Thyroid gland (tissue), 4 donors: ENCODE results near the gene AGMO. TPM values are rescaled to one million over a fixed set of nuclear protein-coding genes. Genes with fewer than 3 reads are reported as not detected.

ENCODE experiments used
- DNase-seq, 2 donors: peaks; one replicate each; pipeline ENCODE4 v3.0.0-alpha.2; 2019
- H3K27ac ChIP-seq, 3 donors: fragments of 200-600 bp; sonication (generic); 1 replicate in 2 of 3; 2 replicates in 1 of 3; pipeline ENCODE4 v1.5.1; 2016 to 2019; ENCODE audit warnings: mild to moderate bottlenecking in 1 of 3, moderate library complexity in 1 of 3
- H3K27me3 ChIP-seq: fragments of 200-600 bp; sonication (generic); one replicate; pipeline ENCODE4 v1.5.1; 2019
- H3K36me3 ChIP-seq, 2 donors: fragments of 200-600 bp; sonication (generic); one replicate each; pipeline ENCODE4 v1.5.1; 2016 to 2019
- H3K4me1 ChIP-seq, 2 donors: fragments of 200-600 bp; sonication (generic); one replicate each; pipeline ENCODE4 v1.5.1; 2017 to 2019
- H3K4me3 ChIP-seq, 3 donors: fragments of 200-600 bp; sonication (generic); replicated peaks in 1 of 3; 1 replicate in 2 of 3; 2 replicates in 1 of 3; pipeline ENCODE4 v1.5.1; 2016; ENCODE audit warnings: mild to moderate bottlenecking in 1 of 3
- H3K9me3 ChIP-seq: fragments of 200-600 bp; sonication (generic); one replicate; pipeline ENCODE4 v1.5.1; 2017
- POLR2A ChIP-seq, 2 donors: fragments of 450-650 bp; IDR thresholded peaks; one replicate each; pipeline ENCODE4 v1.6.1; 2017; ENCODE audit warnings: antibody characterized with exemption in 2 of 2, mild to moderate bottlenecking in 2 of 2, moderate library complexity in 1 of 2
- WGBS, 2 donors: methylation state at CpG; one replicate each; pipeline ENCODE4 v1.1.5; 2017; 5-methylcytosine and 5-hydroxymethylcytosine counted together
- intact Hi-C: fragments of 100-400 bp; cut with DNase I; formaldehyde crosslinking; loops from one replicate; pipeline ENCODE4 v1.15.1; 2023
- total RNA-seq, 4 donors: library from RNA; depleted of rRNA; stranded (reverse); fragments of >200 nt; gene quantifications; one replicate each; pipeline ENCODE4 v1.2.3, GENCODE V29; 2016
- TF ChIP-seq, protein P1 (sequence below), 6 experiments: fragments of 200-600 bp in 3 of 6; fragments of 450-650 bp in 3 of 6; sonication (generic) in 3 of 6; IDR thresholded peaks; one replicate each; pipeline ENCODE4 v1.5.1; 2016 to 2019; ENCODE audit warnings: antibody characterized with exemption in 6 of 6, mild to moderate bottlenecking in 2 of 6, inconsistent platforms in 1 of 6, moderate library complexity in 1 of 6

Gene AGMO
- total RNA-seq, 4 donors from 2014 or later, result 0.83 to 2.0 (median 1.8) TPM

DNA sequence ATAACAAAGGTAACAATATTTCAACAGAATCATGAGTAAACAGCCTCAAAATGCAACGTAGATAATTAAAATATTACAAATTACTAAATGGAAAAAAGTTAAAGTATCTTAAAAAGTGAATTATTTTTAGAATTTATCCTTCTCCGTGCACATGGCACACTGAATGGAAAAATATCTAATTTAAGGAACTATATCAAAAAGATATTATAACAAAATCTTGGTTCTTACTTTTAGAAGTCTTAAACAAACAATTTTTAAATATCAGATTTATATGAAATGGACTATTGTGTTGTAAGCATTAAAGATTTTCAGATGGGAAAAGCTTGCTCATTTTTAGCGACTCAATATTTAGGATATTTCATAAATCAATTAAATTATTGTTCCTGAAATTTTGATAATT, 72.0 kb downstream of the AGMO start:
- Histone ChIP-seq H3K4me1 (no peaks in the 10 kb centered on the region), H3K27ac (no peak overlapping the region), H3K4me3 (no peak overlapping the region), H3K9me3 (no peaks in the 10 kb centered on the region), H3K36me3 (no peaks in the 10 kb centered on the region), H3K27me3 (no peaks in the 10 kb centered on the region)
- intact Hi-C loops, result no loop called here
- DNase-seq, result no peak
- TF ChIP-seq, protein P1, sequence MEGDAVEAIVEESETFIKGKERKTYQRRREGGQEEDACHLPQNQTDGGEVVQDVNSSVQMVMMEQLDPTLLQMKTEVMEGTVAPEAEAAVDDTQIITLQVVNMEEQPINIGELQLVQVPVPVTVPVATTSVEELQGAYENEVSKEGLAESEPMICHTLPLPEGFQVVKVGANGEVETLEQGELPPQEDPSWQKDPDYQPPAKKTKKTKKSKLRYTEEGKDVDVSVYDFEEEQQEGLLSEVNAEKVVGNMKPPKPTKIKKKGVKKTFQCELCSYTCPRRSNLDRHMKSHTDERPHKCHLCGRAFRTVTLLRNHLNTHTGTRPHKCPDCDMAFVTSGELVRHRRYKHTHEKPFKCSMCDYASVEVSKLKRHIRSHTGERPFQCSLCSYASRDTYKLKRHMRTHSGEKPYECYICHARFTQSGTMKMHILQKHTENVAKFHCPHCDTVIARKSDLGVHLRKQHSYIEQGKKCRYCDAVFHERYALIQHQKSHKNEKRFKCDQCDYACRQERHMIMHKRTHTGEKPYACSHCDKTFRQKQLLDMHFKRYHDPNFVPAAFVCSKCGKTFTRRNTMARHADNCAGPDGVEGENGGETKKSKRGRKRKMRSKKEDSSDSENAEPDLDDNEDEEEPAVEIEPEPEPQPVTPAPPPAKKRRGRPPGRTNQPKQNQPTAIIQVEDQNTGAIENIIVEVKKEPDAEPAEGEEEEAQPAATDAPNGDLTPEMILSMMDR (IDR thresholded peaks at IDR 0.05), result no peak
- TF ChIP-seq POLR2A (IDR thresholded peaks at IDR 0.05), result no peak
- 69 to 77% methylated on average over 3 of the region's 3 CpGs for WGBS, 2 donors

DNA sequence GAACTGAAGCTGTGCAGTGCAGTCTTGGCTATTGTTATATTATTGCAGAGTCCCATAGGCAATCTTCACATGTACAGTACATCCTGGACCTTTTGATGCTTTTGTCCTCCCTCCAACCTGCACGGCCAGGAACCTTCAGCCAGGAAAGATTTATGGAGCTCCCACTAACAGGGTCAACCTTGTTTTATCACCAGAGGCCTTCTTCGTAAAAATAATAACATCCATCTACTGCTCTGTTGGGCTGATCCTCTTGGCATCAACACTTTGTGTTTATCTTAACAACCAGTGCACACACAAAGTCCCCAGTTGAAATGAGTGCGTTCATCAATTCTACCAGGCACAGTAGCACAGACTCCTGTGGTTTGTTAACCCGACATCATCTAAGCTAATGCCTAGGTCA, 72.4 kb downstream of the AGMO start:
- WGBS, 2 donors, result 60 to 61% methylated on average over 4 of the region's 4 CpGs
- no peaks in the 10 kb centered on the region for H3K4me1 ChIP-seq
- intact Hi-C loops, result no loop called here

DNA sequence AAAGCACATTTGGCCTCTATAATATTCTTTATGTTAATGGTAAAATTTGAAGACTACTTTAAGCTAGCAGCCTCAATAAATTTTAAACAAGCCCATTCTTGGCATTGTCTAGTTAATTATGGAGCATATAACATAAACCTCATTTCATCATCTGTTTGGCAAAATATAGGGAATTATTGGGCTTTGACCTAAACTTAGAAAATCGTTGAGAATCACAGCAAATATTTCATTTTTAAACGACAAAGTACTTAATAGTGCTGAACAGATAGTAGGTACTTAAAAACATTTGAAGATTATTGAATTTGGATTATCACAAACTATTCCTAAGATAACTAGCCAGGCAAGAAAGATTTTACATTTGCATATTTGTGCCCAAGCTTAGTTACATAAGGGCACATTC, 73.4 kb downstream of the AGMO start:
- no peak for DNase-seq
- no peaks in the 10 kb centered on the region for H3K4me1 ChIP-seq
- TF ChIP-seq POLR2A (IDR thresholded peaks at IDR 0.05), result no peak
- TF ChIP-seq, protein P1 (IDR thresholded peaks at IDR 0.05), result no peak
- intact Hi-C loops, result no loop called here
- H3K9me3 ChIP-seq, result no peaks in the 10 kb centered on the region
- H3K36me3 ChIP-seq, result no peaks in the 10 kb centered on the region
- no peaks in the 10 kb centered on the region for H3K27me3 ChIP-seq
- H3K4me3 ChIP-seq, result no peak overlapping the region
- WGBS, 2 donors, result 79 to 80% methylated on average over 2 of the region's 2 CpGs
- no peak overlapping the region for H3K27ac ChIP-seq

More for the DNA sequence above, 72.4 kb downstream of the AGMO start:
- Histone ChIP-seq H3K9me3 (no peaks in the 10 kb centered on the region), H3K27ac (no peak overlapping the region), H3K36me3 (no peaks in the 10 kb centered on the region), H3K27me3 (no peaks in the 10 kb centered on the region), H3K4me3 (no peak overlapping the region)
- TF ChIP-seq POLR2A (IDR thresholded peaks at IDR 0.05), result no peak
- TF ChIP-seq, protein P1 (IDR thresholded peaks at IDR 0.05), result no peak
- no peak for DNase-seq

DNA sequence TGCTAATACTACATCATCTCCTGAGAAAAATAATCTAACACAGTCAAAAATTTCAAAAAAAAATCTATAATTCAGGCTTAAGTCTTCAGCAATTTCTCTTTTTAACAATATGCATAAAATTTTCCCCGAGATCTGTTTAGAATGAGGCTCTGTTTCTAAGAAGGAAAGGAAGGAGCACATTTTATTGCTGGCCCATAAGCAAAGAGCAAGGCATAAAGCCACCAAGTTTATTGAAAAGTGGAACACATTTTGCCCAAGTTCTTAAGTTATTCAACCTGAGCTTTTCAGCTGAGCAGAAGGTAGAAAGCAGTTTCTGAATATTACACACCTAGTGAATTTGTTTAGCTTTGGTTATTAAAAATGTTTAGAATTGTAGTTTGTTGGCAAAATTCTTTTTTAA, 73.9 kb downstream of the AGMO start:
- Histone ChIP-seq H3K27ac (no peak overlapping the region), H3K27me3 (no peaks in the 10 kb centered on the region), H3K4me3 (no peak overlapping the region), H3K4me1 (no peaks in the 10 kb centered on the region), H3K9me3 (no peaks in the 10 kb centered on the region), H3K36me3 (no peaks in the 10 kb centered on the region)
- intact Hi-C loops, result no loop called here
- TF ChIP-seq, protein P1 (IDR thresholded peaks at IDR 0.05), result no peak
- no peak for TF ChIP-seq POLR2A (IDR thresholded peaks at IDR 0.05)
- no peak for DNase-seq
- 77 to 94% methylated on average over 1 of the region's 1 CpG for WGBS, 2 donors

DNA sequence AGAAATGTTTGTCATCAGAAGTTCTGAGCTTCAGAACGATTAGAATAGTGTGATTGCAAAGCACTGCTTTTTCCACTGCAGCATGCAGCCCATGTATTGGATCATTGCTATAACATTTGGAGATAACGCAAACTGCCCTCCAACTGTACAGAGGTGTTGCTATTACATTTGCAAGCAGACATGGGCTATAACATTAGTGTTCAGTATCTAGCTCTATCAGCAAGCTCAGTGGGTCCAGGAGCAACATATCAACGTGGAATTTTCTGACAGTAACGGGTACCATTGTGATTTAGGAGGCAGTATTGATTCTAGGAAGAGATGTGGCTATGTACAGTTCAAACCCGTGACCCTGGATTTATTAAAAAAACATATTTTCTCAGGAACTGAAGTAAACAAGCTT, 75.8 kb downstream of the AGMO start:
- Histone ChIP-seq H3K9me3 (no peaks in the 10 kb centered on the region), H3K4me3 (no peak overlapping the region), H3K4me1 (no peaks in the 10 kb centered on the region), H3K27me3 (no peaks in the 10 kb centered on the region), H3K27ac (no peak overlapping the region), H3K36me3 (no peaks in the 10 kb centered on the region)
- no peak for DNase-seq
- WGBS, 2 donors, result 68 to 86% methylated on average over 5 of the region's 5 CpGs
- TF ChIP-seq POLR2A (IDR thresholded peaks at IDR 0.05), result no peak
- TF ChIP-seq, protein P1 (IDR thresholded peaks at IDR 0.05), result no peak
- intact Hi-C loops, result no loop called here
